Stimulated activated CD8-positive, alpha-beta memory T cell treated with anti-CD3 and anti-CD28 coated beads, Interleukin-12 subunit alpha, Interleukin-12 subunit beta, amount 100 ng/mL, for 1 hour (primary cell): ENCODE results near the gene PAPOLG.
"Not testable (repeated sequence)": the region's sequence is repeated elsewhere in the genome, so short reads cannot be mapped to it uniquely, and the experiment has no call there.

Experiments used
- DNase-seq: peaks from one replicate; pipeline ENCODE4 v3.0.0-alpha.2; 2020; ENCODE audit warnings: low read depth

PAPOLG gene

GRCh38 chr2:60823694-60824305 lies 67.7 kb downstream of the PAPOLG start:
- no peak for DNase-seq

- no peak for DNase-seq
These were observed 69.6 kb downstream of the PAPOLG start for GRCh38 chr2:60825666-60826065.

- DNase-seq, result no peak
These were observed 70.0 kb downstream of the PAPOLG start for GRCh38 chr2:60826111-60826510.

GRCh38 chr2:60826860-60827259 lies 70.8 kb downstream of the PAPOLG start:
- DNase-seq, result not testable (repeated sequence)

- DNase-seq, result no peak
These were observed 71.3 kb downstream of the PAPOLG start for GRCh38 chr2:60827369-60827768.

GRCh38 chr2:60830991-60831390 lies 74.9 kb downstream of the PAPOLG start:
- DNase-seq, result no peak

- no peak for DNase-seq
These were observed 75.9 kb downstream of the PAPOLG start for GRCh38 chr2:60831921-60832320.

GRCh38 chr2:60832621-60833020 lies 76.6 kb downstream of the PAPOLG start:
- no peak for DNase-seq

- DNase-seq, result no peak
These were observed 78.2 kb downstream of the PAPOLG start for GRCh38 chr2:60834270-60834717.

GRCh38 chr2:60836491-60836890 lies 80.4 kb downstream of the PAPOLG start:
- no peak for DNase-seq

GRCh38 chr2:60837123-60837522 lies 81.1 kb downstream of the PAPOLG start:
- no peak for DNase-seq

- DNase-seq, result no peak
These were observed 82.4 kb downstream of the PAPOLG start for GRCh38 chr2:60838481-60838880.

GRCh38 chr2:60839126-60839813 lies 83.2 kb downstream of the PAPOLG start:
- DNase-seq, result no peak

- DNase-seq, result no peak
These were observed 84.8 kb downstream of the PAPOLG start for GRCh38 chr2:60840880-60841279.

GRCh38 chr2:60843006-60843405 lies 86.9 kb downstream of the PAPOLG start:
- DNase-seq, result no peak

GRCh38 chr2:60844105-60844504 lies 88.0 kb downstream of the PAPOLG start:
- no peak for DNase-seq

GRCh38 chr2:60847854-60848253 lies 91.8 kb downstream of the PAPOLG start:
- DNase-seq, result no peak
